ENCODE measurements around the gene JPH2.

JPH2 gene

GRCh38 chr20:44228465-44229258 is 41.7 kb upstream of the JPH2 start:
- no peak for TF ChIP-seq CTCF (IDR thresholded peaks at IDR 0.05)
- DNase-seq (ENCODE audit: low spot score) = no peak
- no peak overlapping the region for H3K4me3 ChIP-seq
- no peak overlapping the region for H3K27ac ChIP-seq

- Histone ChIP-seq H3K27ac (no peak overlapping the region), H3K4me3 (no peak overlapping the region)
- no peak for TF ChIP-seq CTCF (IDR thresholded peaks at IDR 0.05)
- no peak for DNase-seq (ENCODE audit: low spot score)
These were observed 37.6 kb upstream of the JPH2 start for GRCh38 chr20:44224637-44225036.

- Histone ChIP-seq H3K27ac (no peak overlapping the region), H3K4me3 (no peak overlapping the region)
- no peak for TF ChIP-seq CTCF (IDR thresholded peaks at IDR 0.05)
- DNase-seq (ENCODE audit: low spot score) = no peak
These were observed 36.7 kb upstream of the JPH2 start for GRCh38 chr20:44223721-44224120.

- no peak for TF ChIP-seq CTCF (IDR thresholded peaks at IDR 0.05)
- no peak for DNase-seq (ENCODE audit: low spot score)
- Histone ChIP-seq H3K27ac (no peak overlapping the region), H3K4me3 (no peak overlapping the region)
These were observed 35.8 kb upstream of the JPH2 start for GRCh38 chr20:44222633-44223368.

- no peak overlapping the region for H3K4me3 ChIP-seq
- no peak for DNase-seq (ENCODE audit: low spot score)
- no peak overlapping the region for H3K27ac ChIP-seq
- no peak for TF ChIP-seq CTCF (IDR thresholded peaks at IDR 0.05)
These were observed 35.0 kb upstream of the JPH2 start for GRCh38 chr20:44222027-44222426.

GRCh38 chr20:44221368-44221954 is 34.5 kb upstream of the JPH2 start:
- Histone ChIP-seq H3K4me3 (no peak overlapping the region), H3K27ac (no peak overlapping the region)
- no peak for TF ChIP-seq CTCF (IDR thresholded peaks at IDR 0.05)
- no peak for DNase-seq (ENCODE audit: low spot score)

Data from coronary artery (tissue), 2 donors.